Liver (tissue), 9 donors: ENCODE results near the gene WHRN. TPM values are rescaled to one million over a fixed set of nuclear protein-coding genes. Genes with fewer than 3 reads are reported as not detected.

Experiments used
- DNase-seq: peaks from one replicate; pipeline ENCODE4 v3.0.0-alpha.2; 2017; ENCODE audit warnings: low spot score
- H3K27ac ChIP-seq, 2 donors: one replicate each; pipeline ENCODE4 v1.7.0; 2013; ENCODE audit warnings: inconsistent platforms in 2 of 2, low read length in 2 of 2, control low read depth in 1 of 2, low read depth in 1 of 2, mild to moderate bottlenecking in 1 of 2
- H3K27me3 ChIP-seq, 4 donors: one replicate each; pipeline versions ENCODE4 v1.6.1 to v1.7.0; 2013; ENCODE audit warnings: low read length in 3 of 4, inconsistent platforms in 1 of 4, mild to moderate bottlenecking in 1 of 4, moderate library complexity in 1 of 4; ENCODE audit not compliant: control insufficient read depth in 4 of 4, insufficient read depth in 4 of 4
- H3K36me3 ChIP-seq, 4 donors: one replicate each; pipeline versions ENCODE4 v1.6.1 to v1.7.0; 2013; ENCODE audit warnings: low read length in 3 of 4, mild to moderate bottlenecking in 3 of 4, low read depth in 1 of 4, moderate library complexity in 1 of 4; ENCODE audit not compliant: control insufficient read depth in 4 of 4, insufficient read depth in 3 of 4
- H3K4me1 ChIP-seq, 4 donors: one replicate each; pipeline versions ENCODE4 v1.6.1 to v1.7.0; 2013; ENCODE audit warnings: low read length in 3 of 4, mild to moderate bottlenecking in 3 of 4, moderate library complexity in 1 of 4; ENCODE audit not compliant: control insufficient read depth in 4 of 4, insufficient read depth in 4 of 4
- H3K4me3 ChIP-seq, 3 donors: one replicate each; pipeline versions ENCODE4 v1.6.1 to v1.7.0; 2013; ENCODE audit warnings: low read length in 3 of 3, control low read depth in 1 of 3, low read depth in 1 of 3, mild to moderate bottlenecking in 1 of 3
- H3K9ac ChIP-seq, 2 donors: one replicate each; pipeline ENCODE4 v1.7.0; 2013; ENCODE audit warnings: low read length in 2 of 2, mild to moderate bottlenecking in 2 of 2, moderate library complexity in 2 of 2, control low read depth in 1 of 2, low read depth in 1 of 2
- H3K9me3 ChIP-seq, 4 donors: one replicate each; pipeline versions ENCODE4 v1.6.1 to v1.7.0; 2013; ENCODE audit warnings: low read length in 3 of 4; ENCODE audit not compliant: control insufficient read depth in 4 of 4
- CTCF ChIP-seq: fragments of 150-350 bp; IDR thresholded peaks from 2 replicates; pipeline ENCODE4 v1.5.1; 2017; ENCODE audit warnings: improper control_type of control experiment, low read depth, low read length; ENCODE audit not compliant: missing input control
- EGR1 ChIP-seq, 2 donors: IDR thresholded peaks; 2 replicates each; pipeline ENCODE4 v1.6.1; 2016 to 2018; ENCODE audit warnings: antibody characterized with exemption in 2 of 2, low read depth in 2 of 2
- FOXA1 ChIP-seq: IDR thresholded peaks from 2 replicates; pipeline ENCODE4 v1.6.1; 2016; ENCODE audit warnings: antibody characterized with exemption
- FOXA2 ChIP-seq: IDR thresholded peaks from 2 replicates; pipeline ENCODE4 v1.6.1; 2016; ENCODE audit warnings: antibody characterized with exemption
- GABPA ChIP-seq, 2 donors: IDR thresholded peaks in 1 of 2; conservative IDR thresholded peaks in 1 of 2; 2 replicates each; pipeline ENCODE4 v1.6.1; 2016; ENCODE audit warnings: antibody characterized with exemption in 2 of 2, mild to moderate bottlenecking in 1 of 2, moderate library complexity in 1 of 2
- HNF4A ChIP-seq, 2 donors: conservative IDR thresholded peaks; 2 replicates each; pipeline ENCODE4 v1.6.1; 2016; ENCODE audit warnings: antibody characterized with exemption in 2 of 2, mild to moderate bottlenecking in 2 of 2
- HNF4G ChIP-seq: IDR thresholded peaks from 2 replicates; pipeline ENCODE4 v1.6.1; 2016; ENCODE audit warnings: antibody characterized with exemption
- JUND ChIP-seq, 2 donors: IDR thresholded peaks; 2 replicates each; pipeline ENCODE4 v1.6.1; 2016; ENCODE audit warnings: antibody characterized with exemption in 2 of 2
- NR2F2 ChIP-seq: IDR thresholded peaks from 2 replicates; pipeline ENCODE4 v1.6.1; 2016; ENCODE audit warnings: antibody characterized with exemption
- RAD21 ChIP-seq, 2 donors: IDR thresholded peaks; 2 replicates each; pipeline ENCODE4 v1.6.1; 2016; ENCODE audit warnings: antibody characterized with exemption in 2 of 2, mild to moderate bottlenecking in 2 of 2
- RXRA ChIP-seq, 2 donors: IDR thresholded peaks; 2 replicates each; pipeline ENCODE4 v1.6.1; 2017 to 2018; ENCODE audit warnings: antibody characterized with exemption in 2 of 2, mild to moderate bottlenecking in 1 of 2
- SP1 ChIP-seq: IDR thresholded peaks from 2 replicates; pipeline ENCODE4 v1.6.1; 2018; ENCODE audit warnings: antibody characterized with exemption, mild to moderate bottlenecking
- TAF1 ChIP-seq: conservative IDR thresholded peaks from 2 replicates; pipeline ENCODE4 v1.6.1; 2016; ENCODE audit warnings: antibody characterized with exemption, mild to moderate bottlenecking
- YY1 ChIP-seq: IDR thresholded peaks from 2 replicates; pipeline ENCODE4 v1.6.1; 2016; ENCODE audit warnings: antibody characterized with exemption, mild to moderate bottlenecking
- WGBS: extraction: QIAGEN DNeasy Blood & Tissue Kit; methylation state at CpG from one replicate; pipeline ENCODE4 v1.1.7; 2013; 5-methylcytosine and 5-hydroxymethylcytosine counted together
- polyA plus RNA-seq, 2 donors: library from polyadenylated mRNA; stranded (reverse) in 1 of 2; unstranded in 1 of 2; fragments of 200-250 nt in 1 of 2; fragments of >200 nt in 1 of 2; fragmentation: Nextera tagmentation in 1 of 2; extraction: Ambion mirVana in 1 of 2; gene quantifications; one replicate each; pipeline versions ENCODE4 v1.2.1 to v1.2.3, GENCODE V29; 2013 to 2015
- total RNA-seq, 2 donors: library from RNA; depleted of rRNA; stranded (reverse); fragments of >200 nt; gene quantifications; one replicate each; pipeline ENCODE4 v1.2.3, GENCODE V29; 2014
- TF ChIP-seq, protein P1 (sequence below): IDR thresholded peaks from 2 replicates; pipeline ENCODE4 v1.6.1; 2016; ENCODE audit warnings: antibody characterized with exemption
- TF ChIP-seq, protein P2 (sequence below): IDR thresholded peaks from 2 replicates; pipeline ENCODE4 v1.6.1; 2016; ENCODE audit warnings: antibody characterized with exemption
- TF ChIP-seq, protein P3 (sequence below): IDR thresholded peaks from 2 replicates; pipeline ENCODE4 v1.6.1; 2016; ENCODE audit warnings: antibody characterized with exemption
- TF ChIP-seq, protein P4 (sequence below): IDR thresholded peaks from 2 replicates; pipeline ENCODE4 v1.6.1; 2016; ENCODE audit warnings: antibody characterized with exemption, mild to moderate bottlenecking
- donor health status: healthy.
- donor health status: healthy.
- donor health status: healthy.
- donor health status: healthy.
- donor health status: healthy.

WHRN gene
- total and polyA plus RNA-seq, 4 donors, result 0.42 to 1.9 (median 0.88) TPM

GRCh38 chr9:114545055-114545454, 39.8 kb upstream of the WHRN start:
- H3K27me3 ChIP-seq, result peaks cover 0 to 3% (median under 1%) of the 10 kb centered on the region in 4 donors
- DNase-seq, result no peak
- no peak overlapping the region for H3K4me3 ChIP-seq
- no peak overlapping the region for H3K9ac ChIP-seq
- no peaks in the 10 kb centered on the region for H3K36me3 ChIP-seq
- 58% methylated on average over 5 of the region's 5 CpGs for WGBS
- H3K27ac ChIP-seq, result no peak overlapping the region
- H3K4me1 ChIP-seq, result no peaks in the 10 kb centered on the region
- TF ChIP-seq, protein P1, sequence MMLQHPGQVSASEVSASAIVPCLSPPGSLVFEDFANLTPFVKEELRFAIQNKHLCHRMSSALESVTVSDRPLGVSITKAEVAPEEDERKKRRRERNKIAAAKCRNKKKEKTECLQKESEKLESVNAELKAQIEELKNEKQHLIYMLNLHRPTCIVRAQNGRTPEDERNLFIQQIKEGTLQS, result no peak
- TF ChIP-seq HNF4G (no peak), RXRA (IDR thresholded peaks at IDR 0.05) (no peak), HNF4A (conservative IDR thresholded peaks at IDR 0.05) (no peak), RAD21 (IDR thresholded peaks at IDR 0.05) (no peak), JUND (IDR thresholded peaks at IDR 0.05) (no peak), EGR1 (IDR thresholded peaks at IDR 0.05; ENCODE audit: low read depth in 2 of 2) (no peak), TAF1 (no peak), FOXA2 (no peak), GABPA (IDR thresholded peaks at IDR 0.05 in 1 of 2, conservative IDR thresholded peaks at IDR 0.05 in 1 of 2) (no peak), CTCF (no peak), YY1 (no peak), NR2F2 (no peak), SP1 (no peak), FOXA1 (no peak)
- TF ChIP-seq, protein P2, sequence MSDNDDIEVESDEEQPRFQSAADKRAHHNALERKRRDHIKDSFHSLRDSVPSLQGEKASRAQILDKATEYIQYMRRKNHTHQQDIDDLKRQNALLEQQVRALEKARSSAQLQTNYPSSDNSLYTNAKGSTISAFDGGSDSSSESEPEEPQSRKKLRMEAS, result no peak
- TF ChIP-seq, protein P3, sequence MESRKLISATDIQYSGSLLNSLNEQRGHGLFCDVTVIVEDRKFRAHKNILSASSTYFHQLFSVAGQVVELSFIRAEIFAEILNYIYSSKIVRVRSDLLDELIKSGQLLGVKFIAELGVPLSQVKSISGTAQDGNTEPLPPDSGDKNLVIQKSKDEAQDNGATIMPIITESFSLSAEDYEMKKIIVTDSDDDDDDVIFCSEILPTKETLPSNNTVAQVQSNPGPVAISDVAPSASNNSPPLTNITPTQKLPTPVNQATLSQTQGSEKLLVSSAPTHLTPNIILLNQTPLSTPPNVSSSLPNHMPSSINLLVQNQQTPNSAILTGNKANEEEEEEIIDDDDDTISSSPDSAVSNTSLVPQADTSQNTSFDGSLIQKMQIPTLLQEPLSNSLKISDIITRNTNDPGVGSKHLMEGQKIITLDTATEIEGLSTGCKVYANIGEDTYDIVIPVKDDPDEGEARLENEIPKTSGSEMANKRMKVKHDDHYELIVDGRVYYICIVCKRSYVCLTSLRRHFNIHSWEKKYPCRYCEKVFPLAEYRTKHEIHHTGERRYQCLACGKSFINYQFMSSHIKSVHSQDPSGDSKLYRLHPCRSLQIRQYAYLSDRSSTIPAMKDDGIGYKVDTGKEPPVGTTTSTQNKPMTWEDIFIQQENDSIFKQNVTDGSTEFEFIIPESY, result no peak
- TF ChIP-seq, protein P4, sequence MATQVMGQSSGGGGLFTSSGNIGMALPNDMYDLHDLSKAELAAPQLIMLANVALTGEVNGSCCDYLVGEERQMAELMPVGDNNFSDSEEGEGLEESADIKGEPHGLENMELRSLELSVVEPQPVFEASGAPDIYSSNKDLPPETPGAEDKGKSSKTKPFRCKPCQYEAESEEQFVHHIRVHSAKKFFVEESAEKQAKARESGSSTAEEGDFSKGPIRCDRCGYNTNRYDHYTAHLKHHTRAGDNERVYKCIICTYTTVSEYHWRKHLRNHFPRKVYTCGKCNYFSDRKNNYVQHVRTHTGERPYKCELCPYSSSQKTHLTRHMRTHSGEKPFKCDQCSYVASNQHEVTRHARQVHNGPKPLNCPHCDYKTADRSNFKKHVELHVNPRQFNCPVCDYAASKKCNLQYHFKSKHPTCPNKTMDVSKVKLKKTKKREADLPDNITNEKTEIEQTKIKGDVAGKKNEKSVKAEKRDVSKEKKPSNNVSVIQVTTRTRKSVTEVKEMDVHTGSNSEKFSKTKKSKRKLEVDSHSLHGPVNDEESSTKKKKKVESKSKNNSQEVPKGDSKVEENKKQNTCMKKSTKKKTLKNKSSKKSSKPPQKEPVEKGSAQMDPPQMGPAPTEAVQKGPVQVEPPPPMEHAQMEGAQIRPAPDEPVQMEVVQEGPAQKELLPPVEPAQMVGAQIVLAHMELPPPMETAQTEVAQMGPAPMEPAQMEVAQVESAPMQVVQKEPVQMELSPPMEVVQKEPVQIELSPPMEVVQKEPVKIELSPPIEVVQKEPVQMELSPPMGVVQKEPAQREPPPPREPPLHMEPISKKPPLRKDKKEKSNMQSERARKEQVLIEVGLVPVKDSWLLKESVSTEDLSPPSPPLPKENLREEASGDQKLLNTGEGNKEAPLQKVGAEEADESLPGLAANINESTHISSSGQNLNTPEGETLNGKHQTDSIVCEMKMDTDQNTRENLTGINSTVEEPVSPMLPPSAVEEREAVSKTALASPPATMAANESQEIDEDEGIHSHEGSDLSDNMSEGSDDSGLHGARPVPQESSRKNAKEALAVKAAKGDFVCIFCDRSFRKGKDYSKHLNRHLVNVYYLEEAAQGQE, result no peak
- no peaks in the 10 kb centered on the region for H3K9me3 ChIP-seq
